ENCODE results near the gene SLC16A3.

The SLC16A3 gene

GRCh38 chr17:82235056-82235774 is 6.4 kb downstream of the SLC16A3 start:
- in situ Hi-C loops (cut with MboI; ENCODE audit: low sequenced_read_pairs): no loop called here

- in situ Hi-C loops (cut with MboI; ENCODE audit: low sequenced_read_pairs): no loop called here
These were observed 6.9 kb downstream of the SLC16A3 start for GRCh38 chr17:82235775-82236141.

- in situ Hi-C loops (cut with MboI; ENCODE audit: low sequenced_read_pairs): no loop called here
These were observed 7.5 kb downstream of the SLC16A3 start for GRCh38 chr17:82236142-82236971.

- in situ Hi-C loops (cut with MboI; ENCODE audit: low sequenced_read_pairs): no loop called here
These were observed 8.4 kb downstream of the SLC16A3 start for GRCh38 chr17:82237083-82237745.

- in situ Hi-C loops (cut with MboI; ENCODE audit: low sequenced_read_pairs): no loop called here
These were observed 9.1 kb downstream of the SLC16A3 start for GRCh38 chr17:82237746-82238471.

- in situ Hi-C loops (cut with MboI; ENCODE audit: low sequenced_read_pairs): no loop called here
These were observed 9.8 kb downstream of the SLC16A3 start for GRCh38 chr17:82238472-82239201.

GRCh38 chr17:82239401-82239925 is 10.6 kb downstream of the SLC16A3 start:
- in situ Hi-C loops (cut with MboI; ENCODE audit: low sequenced_read_pairs): no loop called here

- in situ Hi-C loops (cut with MboI; ENCODE audit: low sequenced_read_pairs): no loop called here
These were observed 11.2 kb downstream of the SLC16A3 start for GRCh38 chr17:82239926-82240505.

- in situ Hi-C loops (cut with MboI; ENCODE audit: low sequenced_read_pairs): no loop called here
These were observed 11.8 kb downstream of the SLC16A3 start for GRCh38 chr17:82240506-82241182.

GRCh38 chr17:82241183-82241925 is 12.5 kb downstream of the SLC16A3 start:
- in situ Hi-C loops (cut with MboI; ENCODE audit: low sequenced_read_pairs): no loop called here

GRCh38 chr17:82241926-82242697 is 13.3 kb downstream of the SLC16A3 start:
- in situ Hi-C loops (cut with MboI; ENCODE audit: low sequenced_read_pairs): no loop called here

- in situ Hi-C loops (cut with MboI; ENCODE audit: low sequenced_read_pairs): no loop called here
These were observed 13.8 kb downstream of the SLC16A3 start for GRCh38 chr17:82242698-82242976.

GRCh38 chr17:82242977-82243647 is 14.3 kb downstream of the SLC16A3 start:
- in situ Hi-C loops (cut with MboI; ENCODE audit: low sequenced_read_pairs): no loop called here

GRCh38 chr17:82243648-82244412 is 15.0 kb downstream of the SLC16A3 start:
- in situ Hi-C loops (cut with MboI; ENCODE audit: low sequenced_read_pairs): no loop called here

- in situ Hi-C loops (cut with MboI; ENCODE audit: low sequenced_read_pairs): no loop called here
These were observed 15.7 kb downstream of the SLC16A3 start for GRCh38 chr17:82244413-82245133.
